H9 (cell line): Measurements from ENCODE around the gene RNPS1. TPM values are rescaled to one million over a fixed set of nuclear protein-coding genes. Genes with fewer than 3 reads are reported as not detected.
A peak's percentile ranks its signal among the peaks of the same experiment; 100 is the strongest.

Experiments
- DNase-seq: peaks from one replicate; pipeline ENCODE4 v3.0.0-alpha.2; 2017
- H2AFZ ChIP-seq: one replicate; pipeline ENCODE4 v1.6.1; 2013; ENCODE audit warnings: mild to moderate bottlenecking, low read length, control low read depth, moderate library complexity
- H2AK5ac ChIP-seq: 2 replicates; pipeline ENCODE4 v1.6.1; 2013; ENCODE audit warnings: low read length, control low read depth, mixed read lengths; ENCODE audit not compliant: insufficient read length
- H2BK120ac ChIP-seq: one replicate; pipeline ENCODE4 v1.6.1; 2013; ENCODE audit warnings: low read depth, mild to moderate bottlenecking, low read length, control low read depth, inconsistent platforms; ENCODE audit not compliant: poor library complexity, severe bottlenecking
- H2BK12ac ChIP-seq: 2 replicates; pipeline ENCODE4 v1.6.1; 2013; ENCODE audit warnings: low read length, control low read depth, mixed read lengths, low read depth; ENCODE audit not compliant: insufficient read length
- H2BK15ac ChIP-seq: 2 replicates; pipeline ENCODE4 v1.6.1; 2013; ENCODE audit warnings: low read depth, low read length, control low read depth
- H2BK20ac ChIP-seq: one replicate; pipeline ENCODE4 v1.6.1; 2013; ENCODE audit warnings: low read depth, mild to moderate bottlenecking, low read length, control low read depth, inconsistent platforms; ENCODE audit not compliant: poor library complexity, severe bottlenecking
- H2BK5ac ChIP-seq: 2 replicates; pipeline ENCODE4 v1.6.1; 2013; ENCODE audit warnings: low read length, control low read depth, mixed read lengths; ENCODE audit not compliant: insufficient read length
- H3K14ac ChIP-seq: 2 replicates; pipeline ENCODE4 v1.6.1; 2013; ENCODE audit warnings: low read length, control low read depth; ENCODE audit not compliant: insufficient read depth
- H3K18ac ChIP-seq: 2 replicates; pipeline ENCODE4 v1.6.1; 2013; ENCODE audit warnings: low read depth, mild to moderate bottlenecking, mixed read lengths, low read length, control low read depth; ENCODE audit not compliant: insufficient read length
- H3K23ac ChIP-seq: 2 replicates; pipeline ENCODE4 v1.6.1; 2013; ENCODE audit warnings: low read length, control low read depth, mixed read lengths, low read depth; ENCODE audit not compliant: insufficient read length
- H3K23me2 ChIP-seq: 2 replicates; pipeline ENCODE4 v1.6.1; 2013; ENCODE audit warnings: low read depth, mild to moderate bottlenecking, mixed read lengths, low read length, control low read depth; ENCODE audit not compliant: insufficient read length, poor library complexity, severe bottlenecking
- H3K27ac ChIP-seq: 2 replicates; pipeline ENCODE4 v1.5.1; 2013; ENCODE audit warnings: low read length, control low read depth, mixed read lengths, low read depth; ENCODE audit not compliant: insufficient read length
- H3K27me3 ChIP-seq: 2 replicates; pipeline ENCODE4 v1.6.1; 2013; ENCODE audit warnings: low read length, control low read depth, inconsistent platforms; ENCODE audit not compliant: insufficient read depth
- H3K4ac ChIP-seq: 2 replicates; pipeline ENCODE4 v1.6.1; 2013; ENCODE audit warnings: low read depth, mild to moderate bottlenecking, control low read depth, inconsistent platforms, low read length, moderate library complexity
- H3K4me1 ChIP-seq: 2 replicates; pipeline ENCODE4 v1.6.1; 2013; ENCODE audit warnings: low read length, control low read depth, inconsistent platforms; ENCODE audit not compliant: insufficient read depth
- H3K4me2 ChIP-seq: 2 replicates; pipeline ENCODE4 v1.6.1; 2013; ENCODE audit warnings: low read length, control low read depth, mixed read lengths; ENCODE audit not compliant: insufficient read length, insufficient read depth
- H3K56ac ChIP-seq: 2 replicates; pipeline ENCODE4 v1.6.1; 2013; ENCODE audit warnings: low read depth, mild to moderate bottlenecking, mixed read lengths, low read length, control low read depth; ENCODE audit not compliant: insufficient read length
- H3K79me1 ChIP-seq: 2 replicates; pipeline ENCODE4 v1.6.1; 2013; ENCODE audit warnings: low read depth, mild to moderate bottlenecking, moderate library complexity, low read length, control low read depth, inconsistent platforms; ENCODE audit not compliant: insufficient read depth, poor library complexity, severe bottlenecking
- H3K79me2 ChIP-seq: 2 replicates; pipeline ENCODE4 v1.6.1; 2013; ENCODE audit warnings: low read length, control low read depth, inconsistent platforms; ENCODE audit not compliant: insufficient read depth
- H3K9ac ChIP-seq: 2 replicates; pipeline ENCODE4 v1.6.1; 2013; ENCODE audit warnings: low read length, control low read depth, mixed read lengths; ENCODE audit not compliant: insufficient read length; ENCODE audit errors: extremely low read depth
- H3K9me3 ChIP-seq: one replicate; pipeline ENCODE4 v1.6.1; 2013; ENCODE audit warnings: low read depth, low read length, inconsistent platforms; ENCODE audit not compliant: control insufficient read depth
- H3T11ph ChIP-seq: one replicate; pipeline ENCODE4 v1.6.1; 2013; ENCODE audit warnings: mild to moderate bottlenecking, low read length, control low read depth, inconsistent platforms
- H4K20me1 ChIP-seq: one replicate; pipeline ENCODE4 v1.6.1; 2013; ENCODE audit not compliant: control insufficient read depth, insufficient read length, insufficient read depth
- H4K5ac ChIP-seq: 2 replicates; pipeline ENCODE4 v1.6.1; 2013; ENCODE audit warnings: low read depth, mild to moderate bottlenecking, mixed read lengths, low read length, control low read depth; ENCODE audit not compliant: insufficient read length
- H4K8ac ChIP-seq: replicated peaks from 2 replicates; pipeline ENCODE4 v1.6.1; 2013; ENCODE audit warnings: low read length, control low read depth, mixed read lengths, low read depth; ENCODE audit not compliant: insufficient read length
- H4K91ac ChIP-seq: 2 replicates; pipeline ENCODE4 v1.6.1; 2013; ENCODE audit warnings: low read depth, mild to moderate bottlenecking, moderate library complexity, mixed read lengths, low read length, control low read depth; ENCODE audit not compliant: insufficient read length
- H3K27ac Mint-ChIP-seq, 3 experiments: 2 replicates in 2 of 3; 3 replicates in 1 of 3; pipeline ENCODE4 v1.8.0; 2020 to 2021; ENCODE audit warnings: mixed read lengths in 3 of 3, mild to moderate bottlenecking in 1 of 3, moderate library complexity in 1 of 3
- H3K27me3 Mint-ChIP-seq: 2 replicates; pipeline ENCODE4 v1.8.0; 2021; ENCODE audit warnings: low read depth, mild to moderate bottlenecking, moderate library complexity, mixed read lengths
- H3K36me3 Mint-ChIP-seq, 3 experiments: 2 replicates in 2 of 3; 3 replicates in 1 of 3; pipeline ENCODE4 v1.8.0; 2020 to 2021; ENCODE audit warnings: low read depth in 3 of 3, mixed read lengths in 3 of 3; ENCODE audit not compliant: insufficient read depth in 1 of 3
- H3K4me1 Mint-ChIP-seq, 2 experiments: 2 replicates each; pipeline ENCODE4 v1.8.0; 2020; ENCODE audit warnings: mixed read lengths in 2 of 2
- H3K4me3 Mint-ChIP-seq, 2 experiments: 2 replicates in 1 of 2; 3 replicates in 1 of 2; pipeline ENCODE4 v1.8.0; 2020 to 2021; ENCODE audit warnings: mild to moderate bottlenecking in 2 of 2, mixed read lengths in 2 of 2, moderate library complexity in 1 of 2
- H3K9me3 Mint-ChIP-seq, 2 experiments: 2 replicates in 1 of 2; 3 replicates in 1 of 2; pipeline ENCODE4 v1.8.0; 2020; ENCODE audit warnings: mild to moderate bottlenecking in 2 of 2, mixed read lengths in 2 of 2, moderate library complexity in 1 of 2
- WGBS: extraction: QIAGEN DNeasy Blood & Tissue Kit; methylation state at CpG from one replicate; pipeline ENCODE4 v1.1.7; 2013; ENCODE audit warnings: missing lambda C conversion rate, low lambda C conversion rate, mixed read lengths; ENCODE audit not compliant: insufficient read length; ENCODE audit errors: extremely low coverage; 5-methylcytosine and 5-hydroxymethylcytosine counted together
- total RNA-seq: library from RNA; stranded (reverse); gene quantifications from 2 replicates; pipeline ENCODE4 v1.2.1, GENCODE V29; 2021
- TF ChIP-seq, protein P1 (sequence below): fragments of 200-600 bp; sonication (generic); conservative IDR thresholded peaks from 3 replicates; pipeline ENCODE4 v1.8.0; 2021; ENCODE audit warnings: antibody characterized with exemption, mild to moderate bottlenecking

RNPS1 gene
- total RNA-seq, 1 experiment from 2014 or later: 384 TPM

DNA sequence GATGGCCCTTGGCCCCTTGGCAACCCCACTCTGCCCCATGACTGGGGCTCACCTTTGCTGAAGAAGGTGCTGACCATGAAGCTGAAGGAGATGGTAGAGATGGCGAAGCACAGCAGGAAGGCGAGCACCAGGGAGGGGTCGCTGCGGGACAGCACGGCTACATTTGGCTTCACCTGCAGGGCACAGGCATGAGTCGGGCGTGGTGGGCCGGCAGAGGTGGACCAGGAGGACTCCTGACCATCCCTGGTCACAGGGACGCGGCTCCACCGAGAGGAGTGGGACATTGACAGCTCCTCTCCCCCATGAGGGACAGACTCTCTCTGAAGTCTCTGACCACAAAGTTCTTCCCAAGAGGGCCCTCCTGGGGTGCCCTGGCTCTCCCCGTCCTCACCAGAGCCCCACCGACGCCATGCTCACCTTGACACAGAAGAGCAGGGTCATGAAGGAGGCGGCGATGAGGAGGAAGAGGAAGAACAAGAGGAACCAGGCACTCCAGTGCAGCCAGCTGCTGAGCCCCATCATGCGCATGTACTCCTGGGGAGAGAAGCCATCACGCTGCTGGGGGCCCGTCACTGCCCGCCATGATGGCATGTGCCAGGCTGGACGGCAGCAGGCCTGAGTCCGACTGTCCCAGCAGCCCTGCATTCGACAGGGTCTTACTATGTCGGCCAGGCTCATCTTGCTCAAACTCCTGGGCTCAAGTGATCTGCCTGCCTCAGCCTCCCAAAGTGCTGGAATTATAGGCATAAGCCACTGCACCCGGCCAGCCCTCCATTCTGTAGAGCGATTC, 49.5 kb upstream of the RNPS1 start:
- Mint-ChIP-seq H3K36me3 (0 out of 7 replicates have a peak, but pooled peaks cover 0 to 3% (median 2%) of the 10 kb centered on the region in 3 experiments), H3K9me3 (no peaks in the 10 kb centered on the region)
- no peak overlapping the region for H4K91ac ChIP-seq

More for the DNA sequence above, 49.5 kb upstream of the RNPS1 start:
- no peak overlapping the region for H2BK15ac ChIP-seq
- H3K27me3 ChIP-seq: no peaks in the 10 kb centered on the region
- H3K9ac ChIP-seq: no peak overlapping the region
- H2AK5ac ChIP-seq: no peak overlapping the region
- no peak overlapping the region for H3K27ac ChIP-seq
- H3K56ac ChIP-seq: no peak overlapping the region
- no peak overlapping the region for H3K23ac ChIP-seq
- H3K27ac Mint-ChIP-seq: peak overlapping the region in 1 of 3 experiments; percentile 62; a peak in 2 of 7 replicates
- H2BK12ac ChIP-seq: no peak overlapping the region
- H3K9me3 ChIP-seq: no peaks in the 10 kb centered on the region
- H3K4ac ChIP-seq: no peak overlapping the region
- no peaks in the 10 kb centered on the region for H3K23me2 ChIP-seq
- TF ChIP-seq, protein P1, sequence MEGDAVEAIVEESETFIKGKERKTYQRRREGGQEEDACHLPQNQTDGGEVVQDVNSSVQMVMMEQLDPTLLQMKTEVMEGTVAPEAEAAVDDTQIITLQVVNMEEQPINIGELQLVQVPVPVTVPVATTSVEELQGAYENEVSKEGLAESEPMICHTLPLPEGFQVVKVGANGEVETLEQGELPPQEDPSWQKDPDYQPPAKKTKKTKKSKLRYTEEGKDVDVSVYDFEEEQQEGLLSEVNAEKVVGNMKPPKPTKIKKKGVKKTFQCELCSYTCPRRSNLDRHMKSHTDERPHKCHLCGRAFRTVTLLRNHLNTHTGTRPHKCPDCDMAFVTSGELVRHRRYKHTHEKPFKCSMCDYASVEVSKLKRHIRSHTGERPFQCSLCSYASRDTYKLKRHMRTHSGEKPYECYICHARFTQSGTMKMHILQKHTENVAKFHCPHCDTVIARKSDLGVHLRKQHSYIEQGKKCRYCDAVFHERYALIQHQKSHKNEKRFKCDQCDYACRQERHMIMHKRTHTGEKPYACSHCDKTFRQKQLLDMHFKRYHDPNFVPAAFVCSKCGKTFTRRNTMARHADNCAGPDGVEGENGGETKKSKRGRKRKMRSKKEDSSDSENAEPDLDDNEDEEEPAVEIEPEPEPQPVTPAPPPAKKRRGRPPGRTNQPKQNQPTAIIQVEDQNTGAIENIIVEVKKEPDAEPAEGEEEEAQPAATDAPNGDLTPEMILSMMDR: no peak
- no peak overlapping the region for H2BK5ac ChIP-seq
- no peak overlapping the region for H4K5ac ChIP-seq
- no peak overlapping the region for H2AFZ ChIP-seq
- peak overlapping the region; percentile 24 for H4K8ac ChIP-seq
- H3K27me3 Mint-ChIP-seq: peaks cover 11% of the 10 kb centered on the region
- peaks cover 3 to 8% of the 10 kb centered on the region in 2 experiments for H3K4me1 Mint-ChIP-seq
- H3K18ac ChIP-seq: no peak overlapping the region
- no peak overlapping the region for H3K4me3 Mint-ChIP-seq
- no CpG with 5 or more reads among the region's 26 CpGs for WGBS
- H3K14ac ChIP-seq: no peak overlapping the region
- H3K79me2 ChIP-seq: no peaks in the 10 kb centered on the region
- no peaks in the 10 kb centered on the region for H3K4me1 ChIP-seq
- H4K20me1 ChIP-seq: no peaks in the 10 kb centered on the region
- DNase-seq: no peak
- H2BK20ac ChIP-seq: no peak overlapping the region
- no peak overlapping the region for H2BK120ac ChIP-seq
- H3K79me1 ChIP-seq: no peaks in the 10 kb centered on the region
- no peak overlapping the region for H3K4me2 ChIP-seq
- no peak overlapping the region for H3T11ph ChIP-seq
